Articular chondrocyte of knee joint (primary cell): ENCODE data around the gene MRPL9. TPM values are rescaled to one million over a fixed set of nuclear protein-coding genes. Genes with fewer than 3 reads are reported as not detected.

Experiments
- small RNA-seq: library from RNA; depleted of rRNA; stranded (forward); fragments of <200 nt; gene quantifications from one replicate; pipeline ENCODE3, GENCODE V24; 2012
- total RNA-seq: library from RNA; depleted of rRNA; stranded (reverse); fragments of >200 nt; gene quantifications from 2 replicates; pipeline ENCODE4 v1.2.3, GENCODE V29; 2012

The MRPL9 gene
- 64.5 and 68.1 TPM in 2 replicates for total RNA-seq

DNA sequence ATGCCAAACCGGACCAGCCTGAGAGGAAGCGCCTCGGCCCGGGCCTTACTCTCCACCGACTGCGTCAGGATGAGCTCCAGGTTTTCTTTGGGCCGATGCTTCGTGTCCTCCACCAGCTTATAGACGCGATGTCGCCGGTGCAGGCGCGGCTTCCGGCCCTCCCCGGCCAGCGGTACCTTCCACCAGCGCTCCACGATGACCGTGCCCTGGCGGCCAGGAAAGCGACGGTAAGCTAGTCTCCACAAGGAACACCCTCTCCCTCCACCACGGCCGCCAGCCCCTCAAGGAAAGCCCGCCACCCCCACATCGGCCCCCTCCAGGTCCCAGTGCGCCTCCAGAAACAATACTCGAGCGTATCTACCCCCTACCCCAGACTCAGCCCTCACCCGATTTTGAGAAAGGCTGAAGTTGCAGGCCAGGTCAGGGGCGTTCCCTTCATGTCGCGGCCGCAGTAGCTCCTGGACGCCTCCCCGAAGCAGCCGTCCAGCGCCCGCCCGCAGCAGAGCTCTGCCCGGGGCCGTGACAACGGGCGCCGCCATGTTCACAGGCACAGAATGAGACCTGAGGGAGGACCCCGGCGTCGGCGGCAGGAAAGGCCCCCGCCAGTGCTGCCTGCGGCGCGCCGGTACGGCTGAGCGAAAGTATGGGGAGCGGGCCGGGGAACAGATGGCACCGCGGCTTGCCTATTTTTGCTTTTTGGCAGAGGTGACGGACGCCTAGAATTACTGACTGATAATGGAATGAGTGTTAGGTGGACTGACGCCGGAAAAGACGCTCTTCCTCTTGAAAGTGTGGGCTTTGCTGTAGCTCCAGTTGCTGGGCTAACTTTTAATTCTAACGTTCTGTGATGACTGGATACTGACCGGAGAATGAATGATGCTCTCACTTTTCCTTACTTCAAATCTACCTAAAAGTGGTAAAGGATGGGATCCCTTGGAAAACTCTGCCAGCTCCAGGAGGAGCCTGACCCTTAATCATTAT, at the start of gene MRPL9:
Gene MRPL9, minus strand, starts transcription at position 556 of the 981 bp plus-strand sequence. Its CDS starts 17 bp downstream, at position 539.

DNA sequence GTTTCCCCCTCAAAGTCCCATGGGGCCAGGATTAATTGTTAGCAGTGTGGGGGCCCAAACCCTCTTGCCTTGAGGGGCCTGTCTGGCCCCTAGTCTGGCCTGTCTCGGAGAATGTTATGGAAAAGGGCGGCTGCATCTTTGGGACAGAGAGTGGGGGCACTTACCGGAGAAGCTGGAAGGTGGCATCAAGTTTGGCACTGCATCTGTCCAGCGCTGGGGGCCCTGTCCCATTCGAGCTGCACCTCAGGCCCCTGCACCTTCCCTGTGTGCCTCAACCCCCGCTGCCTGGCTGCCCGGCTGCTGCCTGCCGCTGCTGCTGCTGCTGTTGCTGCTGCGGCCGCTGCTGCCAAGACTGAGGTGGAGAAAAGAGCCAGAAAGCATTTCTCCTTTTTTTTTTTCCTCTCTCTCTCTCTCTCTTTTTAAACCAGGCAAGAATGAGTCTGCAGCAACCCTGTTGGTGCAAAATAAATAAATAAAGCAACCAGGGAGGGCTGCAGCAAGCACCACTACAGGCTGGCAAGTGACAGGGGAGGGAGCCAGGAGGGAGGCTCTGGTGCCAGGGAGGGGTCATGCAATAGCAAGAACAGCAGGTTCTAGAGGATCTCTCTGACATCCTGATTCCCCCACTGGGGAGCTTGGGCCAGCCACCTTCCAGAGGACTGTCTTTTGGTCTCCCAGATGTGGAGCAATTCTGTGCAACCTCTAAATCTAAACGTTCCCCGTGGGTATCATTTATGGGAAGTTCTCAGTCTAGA, 41.9 kb upstream of the MRPL9 start, which contains the start of gene LINGO4:
Gene LINGO4, minus strand, starts transcription at position 354 of the 755 bp plus-strand sequence. CDS start 2,715 bp downstream, outside the sequence.

DNA sequence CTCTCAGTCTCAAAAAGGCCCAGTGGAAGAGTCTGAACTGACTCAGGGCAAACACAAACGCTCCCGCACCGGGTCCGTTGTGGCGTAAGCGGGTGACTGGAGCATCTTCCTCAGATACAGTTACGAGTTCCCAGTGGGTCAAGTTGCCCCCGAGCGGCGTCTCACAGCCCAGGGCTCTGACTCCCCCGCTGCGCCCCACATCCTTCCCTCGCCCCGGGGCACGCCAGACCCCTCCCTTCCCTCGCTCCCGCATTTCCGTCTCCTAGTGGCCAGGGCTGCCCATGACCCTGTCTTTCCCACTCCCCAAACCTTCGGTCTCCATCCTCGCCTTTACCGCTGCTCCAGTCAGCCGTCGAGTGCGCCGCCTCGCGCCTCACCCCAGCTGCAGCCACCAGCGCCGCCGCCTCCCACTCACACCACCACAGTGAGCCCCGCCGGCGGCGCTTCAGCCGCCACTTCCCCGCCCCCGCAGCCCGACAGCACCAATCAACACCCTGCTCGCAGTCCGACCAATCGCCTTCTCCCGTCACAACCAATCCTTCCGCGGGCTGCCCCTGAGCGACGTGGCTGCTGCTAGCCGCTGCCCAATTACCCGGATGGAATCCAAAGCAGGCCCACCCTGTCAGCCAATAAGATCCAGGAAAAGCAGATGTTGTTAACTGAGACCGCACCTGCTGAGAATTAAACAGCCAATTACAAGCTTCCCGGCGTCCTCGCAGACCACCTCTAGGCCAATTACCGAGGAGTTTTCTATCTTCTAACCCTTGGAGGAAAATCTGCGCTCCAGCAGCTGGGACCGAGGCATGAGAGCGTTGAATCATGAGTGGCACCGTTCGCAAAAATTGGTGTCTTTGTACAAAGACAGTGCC, 27.0 kb upstream of the MRPL9 start, which contains the start of gene TDRKH:
Gene TDRKH, minus strand, starts transcription at position 430 of the 869 bp plus-strand sequence. CDS start 7,478 bp downstream, outside the sequence.

DNA sequence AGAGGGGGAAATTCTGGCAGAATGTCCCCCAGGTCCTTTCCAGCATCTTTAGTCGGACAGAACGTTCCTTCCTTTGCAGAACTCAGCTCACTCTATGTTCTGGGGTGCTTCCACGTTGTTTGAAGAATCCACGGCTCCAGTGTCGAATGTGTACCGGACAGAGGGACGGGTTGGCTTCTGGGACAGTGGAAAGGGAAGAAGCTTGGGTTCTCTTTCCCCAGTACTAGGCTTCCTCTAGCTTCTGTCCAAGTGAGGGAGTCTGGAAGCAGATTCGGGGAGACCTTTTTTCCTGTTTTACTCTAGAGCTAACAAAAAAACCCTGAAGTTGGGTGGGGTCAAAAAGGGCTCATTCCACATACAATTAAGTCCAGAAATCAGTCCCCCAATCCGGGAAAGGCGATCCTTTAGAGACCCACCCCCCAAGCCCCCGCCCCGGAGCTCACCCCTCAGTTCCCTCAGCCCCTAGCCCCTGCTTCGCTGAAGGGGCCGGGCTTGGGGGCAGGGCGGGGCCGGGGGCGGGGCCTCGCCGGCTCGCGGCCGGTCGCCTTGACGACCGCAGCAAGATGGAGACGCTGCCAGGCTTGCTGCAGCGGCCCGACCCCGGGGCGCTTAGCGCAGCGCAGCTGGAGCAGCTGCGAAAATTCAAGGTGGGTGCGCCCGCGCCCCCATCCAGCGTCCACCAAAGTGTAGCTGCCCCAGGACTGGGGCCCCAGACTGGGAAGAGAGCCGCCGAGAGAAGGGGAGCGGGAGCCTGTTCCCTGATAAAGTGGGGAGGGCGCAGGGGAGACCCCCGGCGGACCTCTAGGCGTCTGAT, 42.1 kb downstream of the MRPL9 start, which contains the start of gene RIIAD1:
Gene RIIAD1, plus strand, starts transcription at position 549 of the 814 bp plus-strand sequence. Its CDS starts 15 bp downstream, at position 564.

DNA sequence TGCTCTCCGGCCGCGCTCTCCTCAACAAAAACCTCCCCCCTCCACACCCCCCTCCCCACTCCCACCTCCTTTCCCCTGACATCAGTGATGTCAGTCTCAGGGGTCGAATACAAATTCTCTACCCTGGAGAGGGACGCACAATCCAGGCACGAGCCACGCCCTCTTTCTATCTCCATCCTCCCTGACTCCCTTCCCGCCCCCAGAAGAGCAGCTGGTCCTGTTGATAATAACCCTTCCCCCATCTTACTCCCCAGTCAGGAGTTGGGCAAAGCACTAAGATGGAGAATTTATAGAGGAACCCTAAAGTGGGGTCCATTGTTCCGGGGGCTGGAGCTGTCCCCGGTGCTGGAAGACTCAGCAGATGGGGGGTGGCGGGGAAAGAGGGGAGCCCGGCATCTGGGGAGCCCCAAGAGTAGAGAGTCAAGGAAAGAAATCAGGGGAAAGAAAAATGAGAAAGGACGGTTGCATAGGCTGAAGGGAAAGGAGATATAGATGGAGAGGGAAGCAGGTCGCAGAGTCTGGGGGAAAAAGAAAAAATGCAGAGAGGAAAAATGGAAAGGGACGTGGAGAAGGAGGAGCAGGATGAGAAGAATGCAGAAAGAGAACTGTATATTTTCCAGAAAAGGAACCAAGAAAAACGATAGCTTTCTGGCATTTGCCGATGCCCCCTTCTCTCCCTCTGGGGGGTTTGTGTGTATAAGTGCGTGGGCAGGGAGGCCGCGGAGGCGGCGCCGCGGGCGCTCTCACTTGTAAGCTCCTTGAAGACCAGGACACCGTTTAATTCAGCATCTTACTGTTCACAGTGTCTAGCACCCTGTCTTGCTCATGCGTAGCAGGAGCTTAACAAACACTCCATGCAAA, 46.3 kb downstream of the MRPL9 start, which contains the start of gene CELF3:
Gene CELF3, minus strand, starts transcription at position 33 of the 861 bp plus-strand sequence. CDS start 783 bp downstream, outside the sequence.

Small RNA genes lying within 50 kb of the gene (small RNA-seq; reads per million reads assigned to genes)
- not detected for gene RNU6-662P

Other genes with a start within 250 kb of the MRPL9 start
- 11.8 and 15.8 TPM in 2 replicates for gene TUFT1, start 223.2 kb downstream of the MRPL9 start, total RNA-seq
- 27.7 and 35.2 TPM in 2 replicates for gene SNX27, start 151.4 kb downstream of the MRPL9 start, total RNA-seq
- not detected in 2 replicates for gene CELF3, start 46.7 kb downstream of the MRPL9 start, total RNA-seq
- gene RIIAD1, start 42.0 kb downstream of the MRPL9 start, total RNA-seq = not detected in 2 replicates
- 2.5 and 3.2 TPM in 2 replicates for gene TDRKH, start 27.0 kb upstream of the MRPL9 start, total RNA-seq
- not detected in 2 replicates for gene LINGO4, start 41.9 kb upstream of the MRPL9 start, total RNA-seq
- 0.22 and 0.39 TPM in 2 replicates for gene RORC, start 68.3 kb upstream of the MRPL9 start, total RNA-seq
- gene C2CD4D, start 76.3 kb upstream of the MRPL9 start, total RNA-seq = not detected in 2 replicates
- gene THEM5, start 90.2 kb upstream of the MRPL9 start, total RNA-seq = not detected in 2 replicates
- 14.6 and 17.6 TPM in 2 replicates for gene THEM4, start 146.0 kb upstream of the MRPL9 start, total RNA-seq
- 553 and 587 TPM in 2 replicates for gene S100A10, start 230.4 kb upstream of the MRPL9 start, total RNA-seq